ENCODE measurements around the gene TRAP1. TPM values are rescaled to one million over a fixed set of nuclear protein-coding genes. Genes with fewer than 3 reads are reported as not detected.
"Not testable (repeated sequence)": the region's sequence is repeated elsewhere in the genome, so short reads cannot be mapped to it uniquely, and the experiment has no call there.

The TRAP1 gene
- total RNA-seq, 1 experiment from 2014 or later = 67.0 TPM

DNA sequence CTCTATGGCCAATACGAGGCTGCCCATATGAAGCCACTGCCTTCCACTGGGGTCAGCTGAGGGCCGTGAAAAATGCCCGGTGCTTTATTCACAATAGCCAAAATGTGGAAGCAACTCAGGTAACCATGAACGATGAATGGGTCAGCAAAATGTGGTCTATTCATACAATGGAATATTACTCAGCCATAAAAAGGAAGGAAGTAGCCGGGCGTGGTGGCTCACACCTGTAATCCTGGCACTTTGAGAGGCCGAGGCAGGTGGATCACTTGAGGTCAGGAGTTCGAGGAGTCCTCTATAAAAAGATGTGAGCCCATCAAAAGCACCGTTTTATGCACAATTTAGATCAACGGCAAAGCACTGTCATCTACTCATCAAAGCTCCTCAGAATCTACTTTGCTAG, 5.2 kb upstream of the TRAP1 start:
- DNase-seq (ENCODE audit: low read depth) = no peak
- in situ Hi-C loops (cut with HindIII; ENCODE audit: low pct_unique_long_range_greater_than_20kb, low sequenced_read_pairs) = no loop called here

DNA sequence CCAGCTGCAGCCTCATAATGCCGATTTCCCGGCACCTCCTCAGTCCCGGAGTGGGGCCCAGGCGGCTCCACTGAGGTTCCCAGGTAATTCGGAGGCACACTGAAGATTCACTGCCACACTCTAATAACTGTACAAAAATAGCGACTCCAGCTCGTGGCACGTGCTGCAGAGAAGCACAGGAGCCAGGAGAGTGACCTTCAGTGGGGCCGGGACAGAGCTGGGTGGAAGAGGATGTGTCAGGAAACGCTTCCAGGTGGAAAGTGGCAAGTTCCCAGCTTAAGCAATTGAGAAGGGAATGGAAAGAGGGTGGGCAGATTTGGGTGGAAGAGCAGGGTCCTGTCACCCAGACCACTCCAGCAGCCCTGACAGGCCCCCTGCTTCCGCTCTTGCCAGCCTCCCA, 3.1 kb upstream of the TRAP1 start:
- in situ Hi-C loops (cut with HindIII; ENCODE audit: low pct_unique_long_range_greater_than_20kb, low sequenced_read_pairs) = no loop called here
- no peak for DNase-seq (ENCODE audit: low read depth)

- DNase-seq (ENCODE audit: low read depth) = no peak
- in situ Hi-C loops (cut with HindIII; ENCODE audit: low pct_unique_long_range_greater_than_20kb, low sequenced_read_pairs) = no loop called here
Observed at GRCh38 chr16:3718628-3719027, 1.3 kb upstream of the TRAP1 start.

DNA sequence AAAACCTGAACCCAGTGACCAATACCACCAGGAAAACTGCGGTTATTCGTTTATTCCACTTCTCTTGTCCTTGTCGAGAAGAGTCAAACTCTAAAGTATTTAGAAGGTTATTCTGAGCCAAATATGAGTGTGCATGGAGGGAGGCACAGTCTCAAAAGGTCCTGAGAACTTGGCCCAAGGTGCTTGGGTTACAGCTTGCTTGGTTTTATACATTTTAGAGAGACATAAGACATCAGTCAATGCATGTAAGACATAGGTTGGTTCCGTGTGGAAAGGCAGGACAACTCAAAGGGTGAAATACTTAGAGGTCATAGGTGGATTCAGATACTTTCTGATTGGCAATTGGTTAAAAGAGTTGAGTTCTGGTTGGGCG, 681 bp upstream of the TRAP1 start:
- DNase-seq (ENCODE audit: low read depth) = no peak
- in situ Hi-C loops (cut with HindIII; ENCODE audit: low pct_unique_long_range_greater_than_20kb, low sequenced_read_pairs) = no loop called here

DNA sequence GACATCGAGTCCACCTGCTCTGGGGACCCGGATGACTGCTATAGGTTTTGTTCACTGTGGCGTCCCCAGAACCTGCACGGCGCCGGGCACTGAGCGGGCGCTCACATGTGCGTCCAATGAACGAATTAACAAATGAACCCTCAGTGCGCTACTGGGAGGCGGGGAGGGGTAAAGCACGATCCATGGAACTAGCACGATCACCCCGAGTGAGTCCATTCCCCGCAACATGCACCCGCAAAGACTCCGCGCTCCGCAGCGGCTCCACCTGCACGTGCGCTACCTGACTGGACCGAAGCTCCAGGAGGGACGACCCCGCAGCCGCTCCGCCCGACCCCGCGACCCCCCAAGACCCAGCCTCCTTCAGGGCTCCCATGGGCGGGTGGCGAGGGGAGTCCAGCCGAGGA, 491 bp downstream of the TRAP1 start:
- in situ Hi-C loops (cut with HindIII; ENCODE audit: low pct_unique_long_range_greater_than_20kb, low sequenced_read_pairs) = no loop called here
- no peak for DNase-seq (ENCODE audit: low read depth)

- DNase-seq (ENCODE audit: low read depth) = no peak
- in situ Hi-C loops (cut with HindIII; ENCODE audit: low pct_unique_long_range_greater_than_20kb, low sequenced_read_pairs) = no loop called here
Observed at GRCh38 chr16:3715430-3715829, 1.9 kb downstream of the TRAP1 start.

- DNase-seq (ENCODE audit: low read depth); in situ Hi-C loops (cut with HindIII; ENCODE audit: low pct_unique_long_range_greater_than_20kb, low sequenced_read_pairs): not testable (repeated sequence)
Observed at GRCh38 chr16:3714378-3714777, 2.9 kb downstream of the TRAP1 start.

GRCh38 chr16:3713587-3714242, 3.6 kb downstream of the TRAP1 start:
- no peak for DNase-seq (ENCODE audit: low read depth)
- in situ Hi-C loops (cut with HindIII; ENCODE audit: low pct_unique_long_range_greater_than_20kb, low sequenced_read_pairs) = no loop called here

GRCh38 chr16:3712861-3713372, 4.4 kb downstream of the TRAP1 start:
- in situ Hi-C loops (cut with HindIII; ENCODE audit: low pct_unique_long_range_greater_than_20kb, low sequenced_read_pairs) = no loop called here

GRCh38 chr16:3706253-3707012, 10.9 kb downstream of the TRAP1 start:
- in situ Hi-C loops (cut with HindIII; ENCODE audit: low pct_unique_long_range_greater_than_20kb, low sequenced_read_pairs) = no loop called here
- no peak for DNase-seq (ENCODE audit: low read depth)

More at GRCh38 chr16:3712861-3713372, 4.4 kb downstream of the TRAP1 start:
- DNase-seq (ENCODE audit: low read depth) = no peak

GRCh38 chr16:3702082-3702481, 15.2 kb downstream of the TRAP1 start:
- no peak for DNase-seq (ENCODE audit: low read depth)
- in situ Hi-C loops (cut with HindIII; ENCODE audit: low pct_unique_long_range_greater_than_20kb, low sequenced_read_pairs) = no loop called here

DNA sequence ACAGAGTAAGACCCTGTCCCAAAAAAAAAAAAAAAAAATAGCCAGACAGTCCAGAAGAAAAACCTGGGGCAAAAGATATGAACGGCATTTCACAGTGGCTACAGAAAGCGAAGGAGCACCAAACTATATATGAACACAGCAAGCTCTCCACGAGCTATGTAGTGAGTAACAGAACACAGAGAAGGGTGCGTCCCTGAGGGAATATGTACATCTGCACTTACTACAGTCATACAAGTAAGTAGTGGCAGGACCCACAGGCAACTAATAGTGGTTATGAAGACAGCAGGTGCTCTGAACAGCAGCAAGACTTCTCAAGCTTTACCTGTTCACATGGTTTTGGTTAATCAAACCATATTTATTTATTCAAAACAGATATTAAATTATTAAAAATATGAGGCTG, 15.8 kb downstream of the TRAP1 start:
- no peak for DNase-seq (ENCODE audit: low read depth)
- in situ Hi-C loops (cut with HindIII; ENCODE audit: low pct_unique_long_range_greater_than_20kb, low sequenced_read_pairs) = no loop called here

- in situ Hi-C loops (cut with HindIII; ENCODE audit: low pct_unique_long_range_greater_than_20kb, low sequenced_read_pairs) = no loop called here
Observed at GRCh38 chr16:3698941-3699340, 18.4 kb downstream of the TRAP1 start.

GRCh38 chr16:3696425-3697218, 20.7 kb downstream of the TRAP1 start:
- DNase-seq (ENCODE audit: low read depth) = peak; percentile 59
- in situ Hi-C loops (cut with HindIII; ENCODE audit: low pct_unique_long_range_greater_than_20kb, low sequenced_read_pairs) = no loop called here

More at GRCh38 chr16:3698941-3699340, 18.4 kb downstream of the TRAP1 start:
- no peak for DNase-seq (ENCODE audit: low read depth)

DNA sequence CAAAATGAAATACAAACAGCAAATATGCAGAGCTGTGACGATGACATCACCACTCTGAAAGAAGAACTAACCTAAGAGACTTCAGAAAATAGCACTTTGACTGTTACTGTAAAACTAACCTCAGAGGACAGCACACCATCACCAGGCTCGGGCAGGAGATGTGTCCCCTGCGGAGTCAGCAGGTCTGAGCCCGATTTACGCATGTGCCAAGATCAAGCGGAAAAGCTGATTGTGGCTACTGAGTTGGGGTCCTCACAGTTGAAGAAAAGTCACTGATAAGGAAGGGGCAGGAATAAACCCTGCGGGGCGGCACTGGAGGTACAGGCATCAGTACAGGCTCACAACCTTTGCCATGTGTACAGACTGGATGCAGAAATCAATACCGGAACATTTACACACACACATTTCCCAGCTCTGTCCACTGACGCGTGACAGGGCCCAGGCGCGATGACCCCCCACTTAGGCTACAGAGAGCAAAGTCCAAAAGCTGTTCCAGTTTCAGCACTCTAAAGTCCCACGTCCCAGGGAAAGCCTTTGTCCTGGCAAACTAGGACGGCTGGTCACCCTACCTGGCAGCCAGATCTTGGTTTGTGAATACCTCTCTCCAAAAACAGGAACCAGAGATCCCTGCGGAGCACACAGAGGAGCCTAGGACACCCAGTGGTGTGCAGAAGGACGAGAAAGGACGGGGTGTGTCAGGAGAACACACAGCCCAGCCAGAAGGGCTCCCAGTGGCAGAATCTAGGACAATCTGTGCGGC, 21.5 kb downstream of the TRAP1 start:
- in situ Hi-C loops (cut with HindIII; ENCODE audit: low pct_unique_long_range_greater_than_20kb, low sequenced_read_pairs) = no loop called here
- DNase-seq (ENCODE audit: low read depth) = peak; percentile 24

DNA sequence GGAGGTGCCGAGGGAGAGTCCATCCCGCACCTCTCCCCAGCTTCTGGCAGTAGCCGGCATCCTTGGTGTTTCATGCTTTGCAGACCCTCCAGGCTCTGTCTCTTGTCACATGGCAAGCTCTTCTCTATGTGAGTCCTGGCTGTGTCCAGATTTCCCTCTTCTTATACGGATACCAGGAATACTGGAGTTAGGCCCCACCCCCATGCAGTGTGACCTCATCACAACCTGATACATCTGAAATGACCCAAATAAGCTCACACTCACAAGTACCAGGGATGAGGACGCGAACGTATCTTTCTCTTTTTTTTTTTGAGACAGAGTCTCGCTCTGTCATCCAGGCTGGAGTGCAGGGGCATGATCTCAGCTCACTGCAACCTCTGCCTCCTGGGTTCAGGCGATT, 23.3 kb downstream of the TRAP1 start:
- DNase-seq (ENCODE audit: low read depth) = no peak
- in situ Hi-C loops (cut with HindIII; ENCODE audit: low pct_unique_long_range_greater_than_20kb, low sequenced_read_pairs) = no loop called here

- no peak for DNase-seq (ENCODE audit: low read depth)
- in situ Hi-C loops (cut with HindIII; ENCODE audit: low pct_unique_long_range_greater_than_20kb, low sequenced_read_pairs) = no loop called here
Observed at GRCh38 chr16:3691761-3692160, 25.6 kb downstream of the TRAP1 start.

DNA sequence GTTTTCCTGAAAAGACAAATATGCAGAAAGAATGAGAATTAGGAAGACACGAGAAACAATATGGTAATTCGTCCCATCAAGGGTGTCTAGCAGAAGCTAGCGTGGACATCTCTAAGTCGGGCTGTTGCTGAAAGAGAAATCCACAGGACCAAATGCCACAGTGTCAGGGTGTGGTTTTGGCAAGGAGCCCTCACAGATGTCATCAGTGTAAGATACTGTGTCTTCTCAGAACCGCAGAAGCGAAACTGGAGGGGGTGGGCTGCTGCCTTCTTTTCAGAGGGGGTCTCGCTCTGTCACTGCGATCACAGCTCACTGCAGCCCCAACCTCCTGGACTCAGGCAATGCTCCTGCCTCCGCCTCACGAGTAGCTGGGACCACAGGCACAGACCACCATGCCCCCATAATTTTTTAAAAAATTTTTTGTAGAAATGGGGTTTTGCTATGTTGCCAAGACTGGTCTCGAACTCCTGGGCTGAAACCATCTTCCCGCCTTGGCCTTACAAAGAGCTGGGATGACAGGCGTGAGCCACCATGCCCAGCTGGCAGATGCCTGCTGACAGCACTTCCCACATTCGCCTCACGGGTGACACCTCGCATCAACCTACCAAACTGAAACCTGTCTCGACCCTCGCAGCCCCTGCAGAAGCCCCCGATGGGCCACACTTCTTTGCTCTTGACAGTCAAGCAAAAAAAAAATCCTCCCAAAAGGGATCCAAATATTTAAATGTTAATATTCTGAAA, 26.2 kb downstream of the TRAP1 start:
- in situ Hi-C loops (cut with HindIII; ENCODE audit: low pct_unique_long_range_greater_than_20kb, low sequenced_read_pairs) = no loop called here

More for the DNA sequence above, 26.2 kb downstream of the TRAP1 start:
- no peak for DNase-seq (ENCODE audit: low read depth)

Measured in Caki2 (cell line).